Natural killer cell treated with Interleukin-12 subunit alpha and Interleukin-12 subunit beta and Interleukin-15 and Interleukin-18, amount 100 ng/mL, for 72 hours (primary cell): ENCODE results near the gene MSANTD1. TPM values are rescaled to one million over a fixed set of nuclear protein-coding genes. Genes with fewer than 3 reads are reported as not detected.

ENCODE experiments used
- ATAC-seq, 2 donors: fragments of 150-1000 bp; cut with Tn5 transposase in 1 of 2; sonication (Bioruptor Pico), chemical (Tn5 transposase) in 1 of 2; 2 replicates each; pipeline ENCODE4 v1.10.0; 2021
- DNase-seq: peaks from one replicate; pipeline ENCODE4 v3.0.0; 2022; ENCODE audit warnings: low spot score
- H3K27ac Mint-ChIP-seq, 2 donors: 1 replicate in 1 of 2; 2 replicates in 1 of 2; pipeline ENCODE4 v1.8.0; 2022; ENCODE audit warnings: mixed read lengths in 2 of 2, mild to moderate bottlenecking in 1 of 2, moderate library complexity in 1 of 2
- H3K27me3 Mint-ChIP-seq, 2 donors: 1 replicate in 1 of 2; 2 replicates in 1 of 2; pipeline ENCODE4 v1.8.0; 2022; ENCODE audit warnings: mixed read lengths in 2 of 2
- H3K36me3 Mint-ChIP-seq: one replicate; pipeline ENCODE4 v1.8.0; 2022; ENCODE audit warnings: mixed read lengths
- H3K4me1 Mint-ChIP-seq, 2 donors: 1 replicate in 1 of 2; 2 replicates in 1 of 2; pipeline ENCODE4 v1.8.0; 2022; ENCODE audit warnings: low read depth in 2 of 2, mixed read lengths in 2 of 2, mild to moderate bottlenecking in 1 of 2
- H3K4me3 Mint-ChIP-seq: one replicate; pipeline ENCODE4 v1.8.0; 2022; ENCODE audit warnings: mixed read lengths
- H3K9me3 Mint-ChIP-seq: 2 replicates; pipeline ENCODE4 v1.8.0; 2022; ENCODE audit warnings: mixed read lengths
- total RNA-seq, 2 donors: library from RNA; stranded (reverse); gene quantifications; one replicate each; pipeline ENCODE4 v1.2.3, GENCODE V29; 2022

MSANTD1 gene
- total RNA-seq, 2 donors from 2014 or later, result 1.8 to 2.0 TPM

DNA sequence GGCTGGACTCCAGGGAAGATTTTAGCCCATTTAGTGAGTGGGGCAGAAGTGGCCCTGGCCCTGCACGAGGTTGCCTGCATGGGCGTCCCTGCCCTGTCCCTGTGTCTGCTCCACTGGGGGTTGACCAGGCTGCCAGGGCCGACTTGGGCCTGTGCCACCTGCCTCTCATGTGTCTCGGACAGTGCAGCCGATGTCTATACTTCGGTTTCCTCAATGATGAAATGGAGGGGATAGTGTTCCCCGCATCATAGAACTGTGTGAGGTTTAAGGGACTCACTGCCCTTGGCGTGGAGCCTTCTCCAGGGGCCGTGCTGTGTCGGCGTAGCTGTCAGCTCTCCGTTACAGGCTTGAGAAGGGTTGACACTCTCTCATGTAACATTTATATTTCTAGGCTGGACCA lies 27.0 kb upstream of the MSANTD1 start:
- DNase-seq (no peak), ATAC-seq (no peak)
- Mint-ChIP-seq H3K4me1 (peaks cover 28 to 46% of the 10 kb centered on the region in 2 donors), H3K27ac (peak overlapping the region in 1 of 2 donors; percentile 27), H3K4me3 (no peak overlapping the region), H3K27me3 (no peaks in the 10 kb centered on the region), H3K36me3 (peaks cover 20% of the 10 kb centered on the region), H3K9me3 (no peaks in the 10 kb centered on the region)

DNA sequence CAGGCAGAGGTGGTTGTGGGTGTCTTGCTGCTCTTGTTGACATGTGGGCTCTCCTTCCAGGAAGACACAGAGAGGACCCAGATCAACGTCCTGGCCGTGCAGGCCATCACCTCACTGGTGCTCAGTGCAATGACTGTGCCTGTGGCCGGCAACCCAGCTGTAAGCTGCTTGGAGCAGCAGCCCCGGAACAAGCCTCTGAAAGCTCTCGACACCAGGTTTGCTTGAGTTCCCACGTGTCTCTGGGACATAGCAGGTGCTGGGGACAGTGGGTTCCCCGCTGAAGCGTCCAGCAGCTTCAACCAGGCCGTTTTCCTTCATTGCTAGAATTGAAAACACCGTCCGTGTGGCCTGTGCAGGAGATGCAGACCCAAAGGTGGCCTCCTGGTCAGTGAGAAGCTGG lies 25.6 kb upstream of the MSANTD1 start:
- H3K36me3 Mint-ChIP-seq, result peaks cover 20% of the 10 kb centered on the region

DNA sequence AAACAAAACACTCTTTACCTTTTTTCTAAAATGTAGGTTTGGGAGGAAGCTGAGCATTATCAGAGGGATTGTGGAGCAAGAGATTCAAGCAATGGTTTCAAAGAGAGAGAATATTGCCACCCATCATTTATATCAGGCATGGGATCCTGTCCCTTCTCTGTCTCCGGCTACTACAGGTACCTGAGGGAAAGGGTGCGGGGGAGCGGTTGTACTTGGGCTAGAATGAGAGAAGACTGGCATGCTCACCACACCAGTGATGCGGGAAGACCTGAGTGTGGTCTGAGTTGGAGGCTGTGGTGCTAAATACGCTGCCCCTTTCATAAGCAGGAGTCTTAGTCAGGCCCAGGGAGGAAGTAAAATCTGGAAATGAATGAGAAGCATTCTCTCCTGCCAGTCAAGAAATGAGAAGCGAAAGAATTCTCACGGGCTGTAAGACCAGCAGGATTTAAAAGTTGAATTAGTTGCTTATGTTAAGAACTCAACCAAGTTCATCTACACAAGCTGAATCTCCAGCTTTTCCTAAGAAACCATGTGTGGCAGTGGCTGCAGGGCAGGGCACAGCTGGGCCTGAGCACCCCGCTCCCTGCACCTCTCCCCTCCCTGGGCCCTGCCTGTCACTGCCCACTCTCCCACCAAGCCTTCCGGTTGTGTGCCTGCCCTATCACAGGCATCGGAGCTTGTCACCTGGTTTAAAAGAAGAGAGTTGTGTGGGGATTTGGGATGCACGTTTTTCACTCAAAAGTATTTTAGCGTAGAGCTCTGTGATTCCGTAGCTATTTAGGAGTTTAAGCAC lies 24.8 kb upstream of the MSANTD1 start:
- Mint-ChIP-seq H3K27me3 (no peaks in the 10 kb centered on the region), H3K27ac (peak overlapping the region; percentile 40 to 44), H3K4me1 (peaks cover 24 to 41% of the 10 kb centered on the region in 2 donors), H3K36me3 (peaks cover 20% of the 10 kb centered on the region), H3K9me3 (no peaks in the 10 kb centered on the region), H3K4me3 (no peak overlapping the region)
- no peak for DNase-seq
- no peak for ATAC-seq

More for the DNA sequence above, 25.6 kb upstream of the MSANTD1 start:
- Mint-ChIP-seq H3K4me3 (no peak overlapping the region), H3K9me3 (no peaks in the 10 kb centered on the region), H3K27me3 (no peaks in the 10 kb centered on the region), H3K27ac (peak overlapping the region in 1 of 2 donors; percentile 44), H3K4me1 (peaks cover 28 to 45% of the 10 kb centered on the region in 2 donors)
- no peak for DNase-seq
- no peak for ATAC-seq

DNA sequence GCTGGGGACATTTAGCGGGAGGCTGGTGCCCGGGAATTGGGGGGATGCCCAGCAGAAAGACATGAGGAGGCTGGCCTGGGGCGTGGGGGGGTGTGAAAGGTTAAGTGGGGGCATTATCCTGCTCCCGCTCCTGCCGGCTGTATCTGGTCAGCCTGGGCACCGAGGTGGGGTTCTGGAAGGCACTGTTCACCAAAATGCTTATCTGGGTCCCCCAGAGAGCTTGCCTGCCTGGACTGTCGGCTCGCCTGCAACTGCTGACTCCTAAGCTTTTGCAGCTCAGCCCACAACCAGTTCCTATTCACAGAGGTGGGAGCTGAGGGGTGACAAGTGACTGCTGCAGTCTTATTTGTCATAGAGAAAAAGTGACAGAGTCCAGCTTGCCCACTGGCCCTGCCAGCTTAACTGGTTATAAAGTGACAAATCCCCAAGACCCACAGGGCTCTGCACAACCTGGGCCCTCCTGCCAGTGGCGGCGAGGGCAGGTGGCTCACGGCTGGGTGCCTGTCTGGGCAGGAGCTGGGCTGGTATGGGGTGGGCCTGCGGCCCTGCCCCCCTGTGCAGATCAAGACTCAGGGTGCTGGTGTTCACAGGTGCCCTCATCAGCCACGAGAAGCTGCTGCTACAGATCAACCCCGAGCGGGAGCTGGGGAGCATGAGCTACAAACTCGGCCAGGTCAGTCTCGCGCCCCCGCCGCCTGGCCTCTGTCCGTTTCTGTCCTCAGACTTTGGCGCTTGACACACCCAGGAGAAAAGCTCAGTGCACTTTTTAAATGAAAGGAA lies 23.7 kb upstream of the MSANTD1 start:
- H3K27me3 Mint-ChIP-seq, result no peaks in the 10 kb centered on the region
- H3K4me3 Mint-ChIP-seq, result no peak overlapping the region
- no peak for DNase-seq
- no peak for ATAC-seq
- H3K9me3 Mint-ChIP-seq, result no peaks in the 10 kb centered on the region
- H3K36me3 Mint-ChIP-seq, result peaks cover 29% of the 10 kb centered on the region
- peak overlapping the region in 1 of 2 donors; percentile 40 for H3K27ac Mint-ChIP-seq
- H3K4me1 Mint-ChIP-seq, result peaks cover 18 to 38% of the 10 kb centered on the region in 2 donors

- Mint-ChIP-seq H3K4me3 (no peak overlapping the region), H3K36me3 (peaks cover 29% of the 10 kb centered on the region), H3K4me1 (peaks cover 13 to 31% of the 10 kb centered on the region in 2 donors), H3K9me3 (no peaks in the 10 kb centered on the region), H3K27ac (no peak overlapping the region), H3K27me3 (no peaks in the 10 kb centered on the region)
- ATAC-seq (no peak), DNase-seq (no peak)
Measured at GRCh38 chr4:3225936-3226335, 23.0 kb upstream of the MSANTD1 start.

GRCh38 chr4:3226467-3226866 lies 22.5 kb upstream of the MSANTD1 start:
- Mint-ChIP-seq H3K9me3 (no peaks in the 10 kb centered on the region), H3K27ac (no peak overlapping the region), H3K4me1 (peaks cover 8 to 26% of the 10 kb centered on the region in 2 donors), H3K36me3 (peaks cover 27% of the 10 kb centered on the region), H3K4me3 (no peak overlapping the region), H3K27me3 (no peaks in the 10 kb centered on the region)
- no peak for DNase-seq
- no peak for ATAC-seq

DNA sequence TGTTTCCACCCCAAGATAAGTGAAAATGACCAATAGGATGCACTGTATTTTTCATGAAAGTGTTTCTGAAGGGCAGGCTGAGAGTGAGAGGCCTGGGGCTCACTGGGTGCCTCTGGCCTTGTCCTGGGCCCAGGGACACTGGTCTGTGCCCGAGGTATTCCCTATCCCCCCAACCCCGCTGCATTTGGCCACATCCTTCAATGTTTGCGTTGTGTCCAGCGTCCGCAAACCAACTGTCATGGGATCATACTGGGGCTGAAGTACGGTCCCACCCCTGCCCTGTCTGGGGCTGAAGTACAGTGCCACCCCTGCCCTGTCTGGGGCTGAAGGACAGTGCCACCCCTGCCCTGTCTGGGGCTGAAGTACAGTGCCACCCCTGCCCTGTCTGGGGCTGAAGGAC lies 22.0 kb upstream of the MSANTD1 start:
- H3K4me3 Mint-ChIP-seq, result no peak overlapping the region
- no peaks in the 10 kb centered on the region for H3K27me3 Mint-ChIP-seq
- H3K4me1 Mint-ChIP-seq, result peaks cover 4 to 21% of the 10 kb centered on the region in 2 donors
- peaks cover 29% of the 10 kb centered on the region for H3K36me3 Mint-ChIP-seq
- ATAC-seq, result no peak
- H3K27ac Mint-ChIP-seq, result no peak overlapping the region
- H3K9me3 Mint-ChIP-seq, result no peaks in the 10 kb centered on the region
- DNase-seq, result no peak

DNA sequence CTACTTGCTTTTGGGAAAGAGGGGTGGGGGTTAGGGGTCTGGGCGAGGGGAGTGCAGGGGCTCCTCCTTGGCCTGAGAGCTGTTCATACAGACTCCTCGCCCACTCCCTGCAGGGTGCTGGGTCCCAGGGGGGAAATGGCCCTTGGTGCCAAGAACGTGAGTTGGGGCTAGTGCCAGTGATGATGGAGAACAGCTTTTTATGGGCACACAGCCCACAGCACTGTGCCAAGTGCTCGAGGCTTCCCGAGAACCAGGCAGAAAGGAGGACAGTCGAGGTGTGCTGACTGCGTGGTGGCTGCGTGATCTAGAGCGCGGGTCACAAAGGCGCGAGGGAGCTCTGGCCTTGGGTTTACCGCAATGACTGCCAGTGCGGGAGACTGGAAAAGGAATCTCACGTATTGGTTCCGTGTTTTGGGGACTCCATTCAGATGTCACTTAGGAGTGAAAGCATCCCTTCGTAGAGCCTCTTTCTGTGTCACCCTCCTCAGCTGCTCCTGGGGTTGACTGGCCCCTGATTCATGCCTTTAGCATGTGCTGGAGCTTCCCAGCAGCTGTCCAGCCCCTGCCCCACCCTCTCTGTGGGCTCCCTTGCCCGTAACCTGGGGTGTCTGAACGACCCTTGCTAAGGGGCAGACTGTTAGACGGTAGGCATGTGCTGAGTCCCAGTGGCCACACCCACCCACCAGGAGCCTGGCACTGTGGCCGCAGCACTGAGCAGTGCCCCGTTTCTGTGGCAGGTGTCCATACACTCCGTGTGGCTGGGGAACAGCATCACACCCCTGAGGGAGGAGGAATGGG lies 20.9 kb upstream of the MSANTD1 start:
- no peak overlapping the region for H3K4me3 Mint-ChIP-seq
- no peak overlapping the region for H3K27ac Mint-ChIP-seq
- peaks cover 32% of the 10 kb centered on the region for H3K36me3 Mint-ChIP-seq
- DNase-seq (no peak), ATAC-seq (no peak)
- H3K4me1 Mint-ChIP-seq, result peaks cover 4 to 13% of the 10 kb centered on the region in 2 donors
- H3K9me3 Mint-ChIP-seq, result no peaks in the 10 kb centered on the region
- H3K27me3 Mint-ChIP-seq, result no peaks in the 10 kb centered on the region

DNA sequence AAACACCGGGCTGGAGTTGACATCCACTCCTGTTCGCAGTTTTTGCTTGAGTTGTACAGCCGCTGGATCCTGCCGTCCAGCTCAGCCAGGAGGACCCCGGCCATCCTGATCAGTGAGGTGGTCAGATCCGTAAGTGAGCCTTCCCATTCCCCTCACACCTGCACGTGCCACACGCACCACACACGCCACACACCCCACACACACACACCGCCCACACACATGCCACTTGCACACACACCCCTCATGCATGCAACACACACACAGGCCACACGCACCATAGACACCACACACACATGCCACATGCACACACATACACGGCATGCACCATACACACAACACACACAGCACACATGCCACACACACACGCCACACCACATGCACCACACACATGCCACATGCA lies 20.1 kb upstream of the MSANTD1 start:
- H3K27me3 Mint-ChIP-seq, result no peaks in the 10 kb centered on the region

GRCh38 chr4:3229328-3229727 lies 19.6 kb upstream of the MSANTD1 start:
- H3K4me3 Mint-ChIP-seq, result no peak overlapping the region
- no peaks in the 10 kb centered on the region for H3K9me3 Mint-ChIP-seq
- peaks cover 31% of the 10 kb centered on the region for H3K36me3 Mint-ChIP-seq
- H3K27me3 Mint-ChIP-seq, result no peaks in the 10 kb centered on the region
- ATAC-seq (peak; percentile 2 to 31), DNase-seq (no peak)
- peak overlapping the region in 1 of 2 donors; percentile 24 for H3K27ac Mint-ChIP-seq
- peaks cover 7 to 8% of the 10 kb centered on the region in 2 donors for H3K4me1 Mint-ChIP-seq

More for the DNA sequence above, 20.1 kb upstream of the MSANTD1 start:
- Mint-ChIP-seq H3K4me3 (no peak overlapping the region), H3K27ac (peak overlapping the region in 1 of 2 donors; percentile 24), H3K36me3 (peaks cover 33% of the 10 kb centered on the region), H3K9me3 (no peaks in the 10 kb centered on the region), H3K4me1 (peaks cover 8 to 9% of the 10 kb centered on the region in 2 donors)
- DNase-seq (no peak), ATAC-seq (no peak)

GRCh38 chr4:3229964-3230363 lies 19.0 kb upstream of the MSANTD1 start:
- ATAC-seq (no peak), DNase-seq (no peak)
- H3K4me1 Mint-ChIP-seq, result peaks cover 7 to 8% of the 10 kb centered on the region in 2 donors
- peaks cover 27% of the 10 kb centered on the region for H3K36me3 Mint-ChIP-seq
- H3K27me3 Mint-ChIP-seq, result no peaks in the 10 kb centered on the region
- H3K9me3 Mint-ChIP-seq, result no peaks in the 10 kb centered on the region
- H3K27ac Mint-ChIP-seq, result no peak overlapping the region
- H3K4me3 Mint-ChIP-seq, result no peak overlapping the region

DNA sequence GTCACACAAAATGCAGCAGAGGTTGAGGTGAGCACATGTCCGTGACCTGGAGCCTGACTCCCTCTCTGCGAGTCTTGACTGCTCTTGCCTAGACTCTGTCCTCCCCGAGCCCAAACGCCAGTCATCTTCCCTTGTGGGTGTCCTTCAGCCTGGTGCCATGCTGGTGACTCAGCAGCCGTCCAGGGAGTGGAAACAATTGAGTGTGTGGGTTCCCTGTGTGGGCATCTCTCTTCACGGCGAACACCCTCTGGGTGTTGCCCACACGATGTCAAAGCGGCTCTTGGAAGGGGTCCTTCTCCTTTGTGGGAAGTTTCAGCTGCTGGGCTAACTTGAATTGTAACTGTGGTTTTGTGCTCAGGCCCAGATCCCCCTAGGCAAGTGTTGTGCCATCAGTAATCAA lies 17.5 kb upstream of the MSANTD1 start:
- peak overlapping the region in 1 of 2 donors; percentile 41 for H3K27ac Mint-ChIP-seq
- peaks cover 27% of the 10 kb centered on the region for H3K36me3 Mint-ChIP-seq
- H3K27me3 Mint-ChIP-seq, result no peaks in the 10 kb centered on the region
- ATAC-seq (no peak), DNase-seq (no peak)
- peaks cover 7 to 8% of the 10 kb centered on the region in 2 donors for H3K4me1 Mint-ChIP-seq
- no peak overlapping the region for H3K4me3 Mint-ChIP-seq
- H3K9me3 Mint-ChIP-seq, result no peaks in the 10 kb centered on the region

GRCh38 chr4:3232001-3232400 lies 17.0 kb upstream of the MSANTD1 start:
- no peak for DNase-seq
- Mint-ChIP-seq H3K27ac (peak overlapping the region in 1 of 2 donors; percentile 41), H3K4me3 (no peak overlapping the region), H3K9me3 (no peaks in the 10 kb centered on the region), H3K4me1 (peaks cover 7 to 8% of the 10 kb centered on the region in 2 donors), H3K27me3 (no peaks in the 10 kb centered on the region), H3K36me3 (peaks cover 27% of the 10 kb centered on the region)
- ATAC-seq, result no peak
